ENCODE data around the gene AP1G1. TPM values are rescaled to one million over a fixed set of nuclear protein-coding genes. Genes with fewer than 3 reads are reported as not detected.

The AP1G1 gene
- total RNA-seq, 4 donors from 2014 or later = 77.1 to 153 (median 86.3) TPM

DNA sequence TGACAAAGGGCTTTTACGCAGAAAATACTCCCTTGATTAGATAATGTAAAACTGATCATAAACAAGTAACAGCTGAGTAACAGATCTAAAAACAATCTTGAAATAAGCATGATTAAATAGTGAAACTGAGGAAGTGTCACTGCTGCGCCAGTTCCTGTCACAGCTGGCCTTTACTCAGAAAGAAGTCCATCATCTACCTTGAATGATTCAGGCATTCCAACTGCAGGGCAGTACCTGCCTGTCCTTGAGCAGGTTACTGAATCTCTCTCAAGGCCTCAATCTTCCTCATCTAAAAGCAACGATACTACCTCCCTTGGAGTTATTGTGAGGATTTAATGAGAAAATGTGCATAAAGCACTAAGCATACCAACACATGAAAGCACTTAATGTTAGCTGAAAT is 96.8 kb downstream of the AP1G1 start:
- DNase-seq (ENCODE audit: low spot score in 2 of 2) = no peak
- Histone ChIP-seq H3K36me3 (peaks cover 3% of the 10 kb centered on the region), H3K4me1 (peaks cover 21% of the 10 kb centered on the region), H3K27me3 (no peaks in the 10 kb centered on the region), H3K4me3 (no peak overlapping the region), H3K9me3 (no peaks in the 10 kb centered on the region), H3K27ac (no peak overlapping the region)
- 66% methylated on average over 3 of the region's 3 CpGs for WGBS
- no peak for TF ChIP-seq POLR2AphosphoS5 (IDR thresholded peaks at IDR 0.05)
- TF ChIP-seq, protein P1, sequence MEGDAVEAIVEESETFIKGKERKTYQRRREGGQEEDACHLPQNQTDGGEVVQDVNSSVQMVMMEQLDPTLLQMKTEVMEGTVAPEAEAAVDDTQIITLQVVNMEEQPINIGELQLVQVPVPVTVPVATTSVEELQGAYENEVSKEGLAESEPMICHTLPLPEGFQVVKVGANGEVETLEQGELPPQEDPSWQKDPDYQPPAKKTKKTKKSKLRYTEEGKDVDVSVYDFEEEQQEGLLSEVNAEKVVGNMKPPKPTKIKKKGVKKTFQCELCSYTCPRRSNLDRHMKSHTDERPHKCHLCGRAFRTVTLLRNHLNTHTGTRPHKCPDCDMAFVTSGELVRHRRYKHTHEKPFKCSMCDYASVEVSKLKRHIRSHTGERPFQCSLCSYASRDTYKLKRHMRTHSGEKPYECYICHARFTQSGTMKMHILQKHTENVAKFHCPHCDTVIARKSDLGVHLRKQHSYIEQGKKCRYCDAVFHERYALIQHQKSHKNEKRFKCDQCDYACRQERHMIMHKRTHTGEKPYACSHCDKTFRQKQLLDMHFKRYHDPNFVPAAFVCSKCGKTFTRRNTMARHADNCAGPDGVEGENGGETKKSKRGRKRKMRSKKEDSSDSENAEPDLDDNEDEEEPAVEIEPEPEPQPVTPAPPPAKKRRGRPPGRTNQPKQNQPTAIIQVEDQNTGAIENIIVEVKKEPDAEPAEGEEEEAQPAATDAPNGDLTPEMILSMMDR (IDR thresholded peaks at IDR 0.05) = no peak
- no peak for TF ChIP-seq EP300 (IDR thresholded peaks at IDR 0.05)
- TF ChIP-seq POLR2A (IDR thresholded peaks at IDR 0.05) = no peak

DNA sequence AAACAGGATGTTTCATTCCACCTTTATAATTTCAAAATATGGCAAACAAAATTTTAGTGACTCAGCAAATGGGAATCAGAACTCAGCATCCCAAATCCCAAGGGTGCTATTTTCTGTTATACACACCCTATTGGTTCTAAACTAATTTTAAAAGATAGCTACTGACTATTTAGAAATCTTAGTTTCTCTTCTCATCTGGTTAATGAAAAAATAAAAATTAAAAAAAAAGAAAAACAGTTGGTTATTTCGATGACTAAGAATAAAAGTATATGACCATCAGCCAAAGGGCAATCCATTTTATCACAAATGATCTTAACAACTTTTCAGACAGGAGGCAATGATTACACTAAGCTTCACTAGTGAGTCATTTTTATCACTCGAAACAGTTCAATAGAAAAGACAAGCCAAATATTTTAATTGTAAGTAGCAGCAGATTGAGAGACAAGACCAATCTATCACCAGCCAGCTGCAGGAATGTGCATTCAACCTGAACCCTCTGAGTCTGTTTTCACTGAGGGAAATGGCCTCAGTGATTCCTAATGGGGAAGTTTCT is 99.3 kb downstream of the AP1G1 start:
- WGBS = 27% methylated on average over 2 of the region's 2 CpGs
- no peaks in the 10 kb centered on the region for H3K27me3 ChIP-seq
- TF ChIP-seq POLR2A (IDR thresholded peaks at IDR 0.05) (no peak), POLR2AphosphoS5 (IDR thresholded peaks at IDR 0.05) (no peak), EP300 (IDR thresholded peaks at IDR 0.05) (no peak)
- TF ChIP-seq, protein P1 (IDR thresholded peaks at IDR 0.05) = no peak
- no peak overlapping the region for H3K4me3 ChIP-seq
- H3K9me3 ChIP-seq = no peaks in the 10 kb centered on the region
- peaks cover 3% of the 10 kb centered on the region for H3K36me3 ChIP-seq
- H3K27ac ChIP-seq = no peak overlapping the region
- H3K4me1 ChIP-seq = peaks cover 21% of the 10 kb centered on the region
- no peak for DNase-seq (ENCODE audit: low spot score in 2 of 2)

DNA sequence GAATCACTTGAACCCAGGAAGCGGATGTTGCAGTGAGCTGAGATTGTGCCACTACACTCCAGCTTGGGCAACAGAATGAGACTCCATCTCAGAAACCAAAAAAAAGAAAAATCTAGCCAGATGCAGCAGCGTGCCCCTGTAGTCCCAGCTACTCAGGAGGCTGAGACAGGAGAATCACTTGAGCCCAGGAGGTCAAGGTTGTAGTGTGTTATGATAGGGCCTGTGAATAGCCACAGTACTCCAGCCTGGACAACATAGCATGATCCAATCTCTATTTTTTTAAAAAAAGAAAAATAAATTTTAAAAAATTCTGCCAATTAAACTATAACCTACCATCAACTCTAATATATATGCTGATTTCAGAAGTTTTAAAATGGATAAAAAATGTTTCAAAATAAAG is 99.9 kb downstream of the AP1G1 start:
- H3K4me1 ChIP-seq = peaks cover 21% of the 10 kb centered on the region
- 95% methylated on average over 2 of the region's 2 CpGs for WGBS
- H3K27ac ChIP-seq = no peak overlapping the region
- H3K27me3 ChIP-seq = no peaks in the 10 kb centered on the region
- no peak overlapping the region for H3K4me3 ChIP-seq
- no peaks in the 10 kb centered on the region for H3K9me3 ChIP-seq
- TF ChIP-seq EP300 (IDR thresholded peaks at IDR 0.05) = no peak
- TF ChIP-seq, protein P1 (IDR thresholded peaks at IDR 0.05) = no peak
- no peak for TF ChIP-seq POLR2AphosphoS5 (IDR thresholded peaks at IDR 0.05)
- TF ChIP-seq POLR2A (IDR thresholded peaks at IDR 0.05) = no peak
- no peaks in the 10 kb centered on the region for H3K36me3 ChIP-seq
- DNase-seq (ENCODE audit: low spot score in 2 of 2) = no peak

GRCh38 chr16:71707199-71707598 is 101.4 kb downstream of the AP1G1 start:
- WGBS = 96% methylated on average over 7 of the region's 7 CpGs
- Histone ChIP-seq H3K36me3 (no peaks in the 10 kb centered on the region), H3K4me1 (peaks cover 21% of the 10 kb centered on the region), H3K27ac (no peak overlapping the region), H3K9me3 (no peaks in the 10 kb centered on the region), H3K27me3 (no peaks in the 10 kb centered on the region), H3K4me3 (no peak overlapping the region)
- DNase-seq (ENCODE audit: low spot score in 2 of 2) = no peak
- TF ChIP-seq POLR2A (IDR thresholded peaks at IDR 0.05) = no peak
- TF ChIP-seq, protein P1 (IDR thresholded peaks at IDR 0.05) = no peak
- TF ChIP-seq POLR2AphosphoS5 (IDR thresholded peaks at IDR 0.05) = no peak
- TF ChIP-seq EP300 (IDR thresholded peaks at IDR 0.05) = no peak

GRCh38 chr16:71706046-71706445 is 102.6 kb downstream of the AP1G1 start:
- Histone ChIP-seq H3K27ac (no peak overlapping the region), H3K9me3 (no peaks in the 10 kb centered on the region), H3K4me3 (no peak overlapping the region), H3K36me3 (no peaks in the 10 kb centered on the region), H3K4me1 (peaks cover 21% of the 10 kb centered on the region), H3K27me3 (no peaks in the 10 kb centered on the region)
- no peak for DNase-seq (ENCODE audit: low spot score in 2 of 2)
- WGBS = 94% methylated on average over 2 of the region's 2 CpGs
- TF ChIP-seq POLR2AphosphoS5 (IDR thresholded peaks at IDR 0.05) (no peak), POLR2A (IDR thresholded peaks at IDR 0.05) (no peak), EP300 (IDR thresholded peaks at IDR 0.05) (no peak)
- TF ChIP-seq, protein P1 (IDR thresholded peaks at IDR 0.05) = no peak

Measured in suprapubic skin (tissue), 4 donors.